A549 (cell line): ENCODE results near the gene DTNA. TPM values are rescaled to one million over a fixed set of nuclear protein-coding genes. Genes with fewer than 3 reads are reported as not detected.
"Not testable (repeated sequence)": the region's sequence is repeated elsewhere in the genome, so short reads cannot be mapped to it uniquely, and the experiment has no call there.

ENCODE experiments used
- ATAC-seq, 2 experiments: fragments of 200-7000 bp in 1 of 2; fragments of >200 bp in 1 of 2; cut with Nextera tagmentation in 1 of 2; cut with Tn5 transposase in 1 of 2; 3 replicates each; pipeline versions ENCODE4 v1.8.0 to v1.9.1; 2018 to 2020; ENCODE audit warnings: mild to moderate bottlenecking in 1 of 2, moderate library complexity in 1 of 2
- CTCF ChIA-PET: fragments of 300-600 bp; sonication (Branson Sonifier 250); formaldehyde crosslinking; extraction: SDS; loops from one replicate; lab custom pipeline; 2021; ENCODE audit warnings: antibody characterized with exemption, inconsistent platforms; lab: Yijun Ruan, JAX
- POLR2A ChIA-PET: fragments of 350-600 bp; formaldehyde crosslinking; extraction: SDS; loops from one replicate; lab custom pipeline; 2021; ENCODE audit warnings: antibody characterized with exemption, inconsistent platforms; lab: Yijun Ruan, JAX
- DNase-seq, 2 experiments: peaks; one replicate each; pipeline versions ENCODE4 v3.0.0 to v3.0.0-alpha.2; 2011 to 2016; ENCODE audit warnings: low read depth in 1 of 2, low spot score in 1 of 2
- FAIRE-seq: peaks from 2 replicates; lab custom pipeline; 2011; peaks lifted over from hg19 to GRCh38; lab: Jason Lieb, UNC
- H3K27ac ChIP-seq, 2 experiments: fragments of >200 bp; sonication (Bioruptor Twin); formaldehyde crosslinking; 3 replicates each; pipeline ENCODE4 v1.5.1; 2016 to 2017
- H3K4me1 ChIP-seq: fragments of >200 bp; sonication (Bioruptor Twin); formaldehyde crosslinking; 3 replicates; pipeline ENCODE4 v1.6.1; 2016
- H3K4me2 ChIP-seq: fragments of >200 bp; sonication (Bioruptor Twin); formaldehyde crosslinking; 3 replicates; pipeline ENCODE4 v1.6.1; 2016
- H3K4me3 ChIP-seq: fragments of >200 bp; sonication (Bioruptor Twin); formaldehyde crosslinking; 3 replicates; pipeline ENCODE4 v1.5.1; 2016
- H3K9me3 ChIP-seq: fragments of >200 bp; sonication (Bioruptor Twin); formaldehyde crosslinking; 3 replicates; pipeline ENCODE4 v1.6.1; 2016
- CHD2 ChIP-seq: fragments of 150-350 bp; IDR thresholded peaks from 2 replicates; pipeline ENCODE4 v1.6.1; 2014; ENCODE audit warnings: low read length; ENCODE audit not compliant: partially characterized antibody
- FOSL2 ChIP-seq, 2 experiments: fragments of 450-650 bp in 1 of 2; fragments of >200 bp in 1 of 2; sonication (Bioruptor Twin) in 1 of 2; formaldehyde crosslinking; IDR thresholded peaks; 2 replicates each; pipeline versions ENCODE4 v1.5.0 to v1.6.1; 2016 to 2020; ENCODE audit warnings: mild to moderate bottlenecking in 1 of 2, moderate library complexity in 1 of 2
- GATA3 ChIP-seq: IDR thresholded peaks from 2 replicates; pipeline ENCODE4 v1.6.1; 2012; ENCODE audit warnings: borderline replicate concordance
- HDAC2 ChIP-seq: fragments of 200-600 bp; sonication (generic); IDR thresholded peaks from 2 replicates; pipeline ENCODE4 v1.6.1; 2016
- HEYL ChIP-seq: fragments of 250-450 bp; sonication (Bioruptor Pico); IDR thresholded peaks from 2 replicates; pipeline ENCODE4 v1.8.0; 2021; ENCODE audit warnings: mild to moderate bottlenecking, moderate library complexity
- HOXA7 ChIP-seq: fragments of 250-450 bp; sonication (Bioruptor Pico); IDR thresholded peaks from 2 replicates; pipeline ENCODE4 v1.5.0; 2020; ENCODE audit warnings: mild to moderate bottlenecking, moderate library complexity
- JUNB ChIP-seq: fragments of >200 bp; sonication (Bioruptor Twin); formaldehyde crosslinking; IDR thresholded peaks from 2 replicates; pipeline ENCODE4 v1.6.1; 2016
- KDM5A ChIP-seq: fragments of 200-600 bp; sonication (generic); IDR thresholded peaks from 2 replicates; pipeline ENCODE4 v1.6.1; 2016; ENCODE audit warnings: antibody characterized with exemption, mild to moderate bottlenecking
- NFE2L2 ChIP-seq: fragments of 150-350 bp; conservative IDR thresholded peaks from 2 replicates; pipeline ENCODE4 v1.6.1; 2014; ENCODE audit warnings: low read length
- NPAS2 ChIP-seq: fragments of 250-450 bp; sonication (Bioruptor Pico); IDR thresholded peaks from 2 replicates; pipeline ENCODE4 v1.8.0; 2022; ENCODE audit warnings: mild to moderate bottlenecking, moderate library complexity, borderline replicate concordance
- PHF8 ChIP-seq: fragments of 200-600 bp; sonication (generic); IDR thresholded peaks from 2 replicates; pipeline ENCODE4 v1.6.1; 2016; ENCODE audit warnings: low read depth, mild to moderate bottlenecking, antibody characterized with exemption, moderate library complexity, borderline replicate concordance
- RCOR1 ChIP-seq: fragments of 150-350 bp; IDR thresholded peaks from 2 replicates; pipeline ENCODE4 v1.6.1; 2014; ENCODE audit warnings: antibody characterized with exemption, low read length, low read depth
- TFCP2L1 ChIP-seq: fragments of 250-450 bp; sonication (Bioruptor Pico); IDR thresholded peaks from 2 replicates; pipeline ENCODE4 v1.5.0; 2021; ENCODE audit warnings: mild to moderate bottlenecking
- ZSCAN20 ChIP-seq: fragments of 250-450 bp; sonication (Bioruptor Pico); IDR thresholded peaks from 2 replicates; pipeline ENCODE4 v1.8.0; 2022; ENCODE audit warnings: mild to moderate bottlenecking, moderate library complexity
- WGBS: methylation state at CpG from one replicate; pipeline ENCODE4 v1.1.6; 2017; ENCODE audit errors: missing lambda C conversion rate; 5-methylcytosine and 5-hydroxymethylcytosine counted together
- polyA plus RNA-seq, 4 experiments: library from polyadenylated mRNA; depleted of rRNA in 3 of 4; stranded (reverse); fragments of >200 nt; fragmentation: RNase III in 1 of 4; extraction: RNeasy Plus Mini Kit Qiagen cat#74134 plus additional on column Dnase treatment in 1 of 4; gene quantifications; 2 replicates in 3 of 4; 3 replicates in 1 of 4; pipeline ENCODE4 v1.2.3, GENCODE V29; 2011 to 2017
- TF ChIP-seq, protein P1 (sequence below): IDR thresholded peaks from 2 replicates; pipeline ENCODE4 v1.6.1; 2012
- TF ChIP-seq, protein P2 (sequence below): fragments of >200 bp; sonication (Bioruptor Twin); formaldehyde crosslinking; IDR thresholded peaks from 3 replicates; pipeline ENCODE4 v1.5.1; 2016
- TF ChIP-seq, protein P3 (sequence below): fragments of 450-650 bp; IDR thresholded peaks from 2 replicates; pipeline ENCODE4 v1.6.1; 2014; ENCODE audit warnings: antibody characterized with exemption

The DTNA gene
- polyA plus RNA-seq, 2 of the 4 experiments (the other 2 are of a cell fraction) = 0.12 TPM; not detected in 1

- Histone ChIP-seq H3K27ac (no peak overlapping the region), H3K4me2 (no peak overlapping the region), H3K9me3 (no peaks in the 10 kb centered on the region), H3K4me3 (no peak overlapping the region), H3K4me1 (peaks cover 4% of the 10 kb centered on the region; the same call in 2 of the 3 replicates)
- POLR2A ChIA-PET = no interaction called here
- TF ChIP-seq PHF8 (no peak), ZSCAN20 (CRISPR knock-in tag) (no peak), GATA3 (no peak), HOXA7 (CRISPR knock-in tag) (no peak), HDAC2 (no peak), NFE2L2 (no peak), KDM5A (no peak), NPAS2 (CRISPR knock-in tag) (no peak), JUNB (no peak), CHD2 (no peak), HEYL (no peak), FOSL2 (IDR thresholded peaks at IDR 0.05) (no peak), FOSL2 (CRISPR knock-in tag; IDR thresholded peaks at IDR 0.05) (no peak), RCOR1 (no peak)
- TF ChIP-seq, protein P1, sequence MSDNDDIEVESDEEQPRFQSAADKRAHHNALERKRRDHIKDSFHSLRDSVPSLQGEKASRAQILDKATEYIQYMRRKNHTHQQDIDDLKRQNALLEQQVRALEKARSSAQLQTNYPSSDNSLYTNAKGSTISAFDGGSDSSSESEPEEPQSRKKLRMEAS = no peak
- TF ChIP-seq, protein P2, sequence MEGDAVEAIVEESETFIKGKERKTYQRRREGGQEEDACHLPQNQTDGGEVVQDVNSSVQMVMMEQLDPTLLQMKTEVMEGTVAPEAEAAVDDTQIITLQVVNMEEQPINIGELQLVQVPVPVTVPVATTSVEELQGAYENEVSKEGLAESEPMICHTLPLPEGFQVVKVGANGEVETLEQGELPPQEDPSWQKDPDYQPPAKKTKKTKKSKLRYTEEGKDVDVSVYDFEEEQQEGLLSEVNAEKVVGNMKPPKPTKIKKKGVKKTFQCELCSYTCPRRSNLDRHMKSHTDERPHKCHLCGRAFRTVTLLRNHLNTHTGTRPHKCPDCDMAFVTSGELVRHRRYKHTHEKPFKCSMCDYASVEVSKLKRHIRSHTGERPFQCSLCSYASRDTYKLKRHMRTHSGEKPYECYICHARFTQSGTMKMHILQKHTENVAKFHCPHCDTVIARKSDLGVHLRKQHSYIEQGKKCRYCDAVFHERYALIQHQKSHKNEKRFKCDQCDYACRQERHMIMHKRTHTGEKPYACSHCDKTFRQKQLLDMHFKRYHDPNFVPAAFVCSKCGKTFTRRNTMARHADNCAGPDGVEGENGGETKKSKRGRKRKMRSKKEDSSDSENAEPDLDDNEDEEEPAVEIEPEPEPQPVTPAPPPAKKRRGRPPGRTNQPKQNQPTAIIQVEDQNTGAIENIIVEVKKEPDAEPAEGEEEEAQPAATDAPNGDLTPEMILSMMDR = no peak
- DNase-seq = no peak
- 89% methylated on average over 1 of the region's 1 CpG for WGBS
- CTCF ChIA-PET = no interaction called here
- ATAC-seq = no peak
- FAIRE-seq = no peak
Observed at GRCh38 chr18:34921226-34921625, 211.1 kb downstream of the DTNA start.

GRCh38 chr18:34921811-34922385 lies 211.8 kb downstream of the DTNA start:
- H3K4me2 ChIP-seq = no peak overlapping the region
- TF ChIP-seq, protein P1 = no peak
- no peak for TF ChIP-seq TFCP2L1 (CRISPR knock-in tag)
- TF ChIP-seq, protein P3, sequence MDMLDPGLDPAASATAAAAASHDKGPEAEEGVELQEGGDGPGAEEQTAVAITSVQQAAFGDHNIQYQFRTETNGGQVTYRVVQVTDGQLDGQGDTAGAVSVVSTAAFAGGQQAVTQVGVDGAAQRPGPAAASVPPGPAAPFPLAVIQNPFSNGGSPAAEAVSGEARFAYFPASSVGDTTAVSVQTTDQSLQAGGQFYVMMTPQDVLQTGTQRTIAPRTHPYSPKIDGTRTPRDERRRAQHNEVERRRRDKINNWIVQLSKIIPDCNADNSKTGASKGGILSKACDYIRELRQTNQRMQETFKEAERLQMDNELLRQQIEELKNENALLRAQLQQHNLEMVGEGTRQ = no peak
- POLR2A ChIA-PET = no interaction called here
- FAIRE-seq (no peak), DNase-seq (no peak), ATAC-seq (no peak)
- CTCF ChIA-PET = no interaction called here
- H3K4me1 ChIP-seq = peaks cover 4% of the 10 kb centered on the region; the same call in 2 of the 3 replicates
- H3K27ac ChIP-seq = no peak overlapping the region
- no peak overlapping the region for H3K4me3 ChIP-seq
- 52% methylated on average over 2 of the region's 2 CpGs for WGBS
- no peaks in the 10 kb centered on the region for H3K9me3 ChIP-seq

DNA sequence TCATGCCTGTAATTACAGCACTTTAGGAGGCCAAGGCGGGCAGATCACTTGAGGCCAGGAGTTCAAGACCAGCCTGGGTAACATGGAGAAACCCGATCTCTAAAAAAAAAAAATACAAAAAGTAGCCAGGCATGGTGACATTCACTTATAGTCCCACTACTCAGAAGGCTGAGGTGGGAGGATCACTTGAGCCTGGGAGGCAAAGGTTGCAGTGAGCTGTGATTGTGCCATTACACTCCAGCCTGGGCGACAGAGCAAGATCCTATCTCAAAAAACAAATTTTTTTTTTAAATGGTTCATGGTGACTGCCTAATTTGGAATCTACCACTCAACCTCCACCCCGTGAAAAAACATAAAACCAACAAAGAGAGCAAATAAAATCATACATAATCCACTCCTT lies 212.5 kb downstream of the DTNA start:
- H3K4me3 ChIP-seq, H3K4me2 ChIP-seq: not testable (repeated sequence)

GRCh38 chr18:34923911-34924310 lies 213.8 kb downstream of the DTNA start:
- no peak for FAIRE-seq

More for the DNA sequence above, 212.5 kb downstream of the DTNA start:
- whole genome bisulfite sequencing = 81% methylated on average over 4 of the region's 4 CpGs
- CTCF ChIA-PET = interaction anchor here (1.8 kb wide), 1 partner anchor 12 kb away, joined by 3 read pairs; no protein-coding TSS in a partner anchor
- H3K9me3 ChIP-seq, DNase-seq, H3K4me1 ChIP-seq, ATAC-seq, H3K27ac ChIP-seq, FAIRE-seq, POLR2A ChIA-PET: not testable (repeated sequence)

More at GRCh38 chr18:34923911-34924310, 213.8 kb downstream of the DTNA start:
- ChIA-PET CTCF (interaction anchor here (0.7 to 1.8 kb wide), 2 partner anchors 14 to 26 kb away, joined by 3 read pairs; no protein-coding TSS in a partner anchor), POLR2A (interaction anchor here (0.6 kb wide), 1 partner anchor 807 kb away, joined by 3 read pairs; no protein-coding TSS in a partner anchor)
- H3K4me2 ChIP-seq = no peak overlapping the region
- H3K4me3 ChIP-seq = no peak overlapping the region
- TF ChIP-seq ZSCAN20 (CRISPR knock-in tag) = no peak
- H3K4me1 ChIP-seq = peaks cover 12% of the 10 kb centered on the region
- no peaks in the 10 kb centered on the region for H3K9me3 ChIP-seq
- H3K27ac ChIP-seq = peak overlapping the region in 1 of 2 experiments; percentile 24; a peak in 1 of 6 replicates
- DNase-seq = no peak
- ATAC-seq = no peak
